ENCODE data around the gene CCR6. TPM values are rescaled to one million over a fixed set of nuclear protein-coding genes. Genes with fewer than 3 reads are reported as not detected.
A peak's percentile ranks its signal among the peaks of the same experiment; 100 is the strongest.

The CCR6 gene
- total and polyA plus RNA-seq, 10 of the 15 experiments (the other 5 are each of a cell fraction or from before 2014, with no cell fraction given), result 2.2 to 7.6 (median 6.7) TPM

- no peak for TF ChIP-seq ETV6 (conservative IDR thresholded peaks at IDR 0.05 in 1 of 2, IDR thresholded peaks at IDR 0.05 in 1 of 2; ENCODE audit: borderline replicate concordance in 1 of 2, low read depth in 1 of 2)
- no peak for TF ChIP-seq CHD4 (IDR thresholded peaks at IDR 0.05)
- no peak for TF ChIP-seq MYB (IDR thresholded peaks at IDR 0.05; ENCODE audit: borderline replicate concordance, low read depth, low read length)
- TF ChIP-seq IRF4 (IDR thresholded peaks at IDR 0.05; ENCODE audit: low read depth, low read length), result no peak
- TF ChIP-seq ASH2L (IDR thresholded peaks at IDR 0.05; ENCODE audit: borderline replicate concordance, low read depth), result no peak
- no peak for TF ChIP-seq YBX1 (IDR thresholded peaks at IDR 0.05)
Observed at GRCh38 chr6:167125855-167126349, 3.0 kb downstream of the CCR6 start (continued).

- WGBS (ENCODE audit: insufficient coverage, insufficient replicate concordance, low lambda C conversion rate, missing lambda C conversion rate), result 10% methylated on average over 14 of the region's 14 CpGs
- no peak for TF ChIP-seq MAX (IDR thresholded peaks at IDR 0.05; ENCODE audit: low read depth, low read length)
- no peak for TF ChIP-seq KAT2A (conservative IDR thresholded peaks at IDR 0.05; ENCODE audit: control insufficient read depth, low read depth, low read length)
- TF ChIP-seq SUZ12 (IDR thresholded peaks at IDR 0.05; ENCODE audit: unreplicated experiment), result no peak
- TF ChIP-seq POLR2AphosphoS5 (IDR thresholded peaks at IDR 0.05; ENCODE audit: low read length), result no peak
- peak; percentile 63 for TF ChIP-seq IKZF1 (conservative IDR thresholded peaks at IDR 0.05)
- peak in 1 of 3 experiments; percentile 19; a peak in 1 of 6 replicates for TF ChIP-seq CTCF (IDR thresholded peaks at IDR 0.05 in 2 of 3, conservative IDR thresholded peaks at IDR 0.05 in 1 of 3; ENCODE audit: control insufficient read depth in 2 of 3, extremely low read depth in 1 of 3, insufficient read depth in 1 of 3, low read depth in 3 of 3, low read length in 3 of 3)
- TF ChIP-seq GATAD2B (conservative IDR thresholded peaks at IDR 0.05; ENCODE audit: low read depth), result peak; percentile 37; the same call in 1 of the 2 replicates
- no peak for TF ChIP-seq NFXL1 (IDR thresholded peaks at IDR 0.05; ENCODE audit: borderline replicate concordance)
- TF ChIP-seq ZBED1 (IDR thresholded peaks at IDR 0.05; ENCODE audit: borderline replicate concordance), result no peak
Observed at GRCh38 chr6:167127785-167128531, 5.1 kb downstream of the CCR6 start.

More at GRCh38 chr6:167127785-167128531, 5.1 kb downstream of the CCR6 start:
- intact Hi-C loops (cut with micrococcal nuclease; ENCODE audit: unreplicated experiment) (loop anchor here (2.0 to 10.0 kb wide), 2 partner anchors 49 to 173 kb away; partner anchors contain the start of gene RNASET2), in situ Hi-C loops (cut with MboI) (loop anchor here (25.0 kb wide), 1 partner anchor 116 kb away; no protein-coding TSS in a partner anchor)
- ChIA-PET POLR2A (interaction anchor here (0.8 to 14.7 kb wide), 8 partner anchors 8 to 85 kb away, joined by 3 to 279 read pairs (median 6); partner anchors contain the start of gene CCR6), CTCF (interaction anchor here (0.6 to 5.3 kb wide), 17 partner anchors 12 to 747 kb away, joined by 3 to 60 read pairs (median 5); partner anchors contain the start of gene CEP43), RAD21 (ENCODE audit: unreplicated experiment) (interaction anchor here (0.9 to 5.7 kb wide), 9 partner anchors 12 to 171 kb away, joined by 3 to 84 read pairs (median 15); partner anchors contain the start of gene CEP43), SMC1A (ENCODE audit: uncharacterized antibody, unreplicated experiment) (interaction anchor here (0.7 to 21.7 kb wide), 16 partner anchors 7 to 354 kb away, joined by 3 to 542 read pairs (median 10); partner anchors contain the start of genes CCR6 and CEP43)
- no peak overlapping the region for H2AFZ ChIP-seq (ENCODE audit: control insufficient read depth, low read depth, low read length)
- peaks cover 14% of the 10 kb centered on the region for H3K79me2 ChIP-seq (ENCODE audit: control insufficient read depth, insufficient read depth, low read length)
- DNase-seq (ENCODE audit: low read depth, low spot score) (no peak), ATAC-seq (peak; percentile 44), FAIRE-seq (no peak)
- no peak overlapping the region for H3K9ac ChIP-seq (ENCODE audit: control insufficient read depth, insufficient read depth, low read length)
- peaks cover 36% of the 10 kb centered on the region for H3K4me1 ChIP-seq (ENCODE audit: control insufficient read depth, insufficient read depth, low read length)
- H3K27ac ChIP-seq (ENCODE audit: control insufficient read depth, insufficient read depth), result peak overlapping the region; percentile 21; the same call in 1 of the 2 replicates
- H3K27me3 ChIP-seq (replicated peaks in 1 of 2; ENCODE audit: control insufficient read depth in 2 of 2, insufficient read depth in 2 of 2, low read length in 1 of 2), result no peaks in the 10 kb centered on the region
- no peak overlapping the region for H3K4me3 ChIP-seq
- no peaks in the 10 kb centered on the region for H4K20me1 ChIP-seq (ENCODE audit: control insufficient read depth, insufficient read depth)
- BruUV-seq (replicated peaks), result no TSS peak
- no peaks in the 10 kb centered on the region for H3K36me3 ChIP-seq (ENCODE audit: control insufficient read depth in 2 of 2, insufficient read depth in 2 of 2, low read length in 1 of 2)
- H3K4me2 ChIP-seq (ENCODE audit: control insufficient read depth, insufficient read depth), result no peak overlapping the region
- peaks cover 5% of the 10 kb centered on the region; the same call in 2 of the 3 replicates for H3K9me3 ChIP-seq (replicated peaks; ENCODE audit: control insufficient read depth, insufficient read depth, low read length)

All from GM12878 (cell line).